OCI-LY1 (cell line): ENCODE measurements around the gene WDHD1.

Experiments used
- H2AFZ ChIP-seq: fragments of 200-600 bp; sonication (generic), shearing (Covaris generic); 2 replicates; pipeline ENCODE4 v1.6.0; 2014; ENCODE audit warnings: antibody characterized with exemption, mild to moderate bottlenecking, low read length
- H3F3A ChIP-seq: fragments of 200-600 bp; sonication (generic), shearing (Covaris generic); 2 replicates; pipeline ENCODE4 v1.6.0; 2014; ENCODE audit warnings: mild to moderate bottlenecking, antibody characterized with exemption, low read length, moderate library complexity; ENCODE audit not compliant: insufficient read depth
- H3K27ac ChIP-seq: fragments of 200-600 bp; sonication (generic); 2 replicates; pipeline ENCODE4 v1.5.1; 2014; ENCODE audit warnings: low read length, mixed run types, mild to moderate bottlenecking, low read depth; ENCODE audit not compliant: poor library complexity, severe bottlenecking
- H3K27me3 ChIP-seq: fragments of 200-600 bp; sonication (generic); 2 replicates; pipeline ENCODE4 v1.6.0; 2014; ENCODE audit warnings: antibody characterized with exemption, mild to moderate bottlenecking, low read length, moderate library complexity; ENCODE audit not compliant: insufficient read depth
- H3K36me3 ChIP-seq: fragments of 200-600 bp; sonication (generic); 2 replicates; pipeline ENCODE4 v1.6.1; 2014; ENCODE audit warnings: mild to moderate bottlenecking, antibody characterized with exemption, low read length, moderate library complexity, mixed read lengths; ENCODE audit not compliant: insufficient read depth
- H3K4me1 ChIP-seq: fragments of 200-600 bp; sonication (generic); 2 replicates; pipeline ENCODE4 v1.5.1; 2014; ENCODE audit warnings: mild to moderate bottlenecking, low read length, moderate library complexity; ENCODE audit not compliant: insufficient read depth, severe bottlenecking
- H3K4me2 ChIP-seq: fragments of 200-600 bp; sonication (generic), shearing (Covaris generic); 2 replicates; pipeline ENCODE4 v1.6.1; 2014; ENCODE audit warnings: low read length
- H3K4me3 ChIP-seq: fragments of 200-600 bp; sonication (generic); 2 replicates; pipeline ENCODE4 v1.5.1; 2014; ENCODE audit warnings: low read length, low read depth, mild to moderate bottlenecking, mixed read lengths; ENCODE audit not compliant: poor library complexity, severe bottlenecking
- H3K79me2 ChIP-seq: fragments of 200-600 bp; shearing (Covaris generic); 2 replicates; pipeline ENCODE4 v1.6.1; 2016; ENCODE audit warnings: mixed run types, low read length, mixed read lengths; ENCODE audit not compliant: insufficient read depth
- H3K9ac ChIP-seq: fragments of 200-600 bp; sonication (generic), shearing (Covaris generic); 2 replicates; pipeline ENCODE4 v1.6.1; 2014; ENCODE audit warnings: mild to moderate bottlenecking, low read length, mixed read lengths
- H3K9me2 ChIP-seq: fragments of 200-600 bp; sonication (generic), shearing (Covaris generic); 2 replicates; pipeline ENCODE4 v1.6.1; 2014; ENCODE audit warnings: low read depth, mild to moderate bottlenecking, low read length, mixed read lengths
- H3K9me3 ChIP-seq: fragments of 200-600 bp; shearing (Covaris generic); 2 replicates; pipeline ENCODE4 v1.6.1; 2014; ENCODE audit warnings: low read length, mixed read lengths
- H4K20me1 ChIP-seq: fragments of 200-600 bp; sonication (generic), shearing (Covaris generic); 2 replicates; pipeline ENCODE4 v1.6.0; 2016; ENCODE audit warnings: mild to moderate bottlenecking, low read length; ENCODE audit not compliant: insufficient read depth
- CTCF ChIP-seq: fragments of 200-600 bp; sonication (generic), shearing (Covaris generic); IDR thresholded peaks from 2 replicates; pipeline ENCODE4 v1.5.1; 2017; ENCODE audit warnings: mild to moderate bottlenecking, antibody characterized with exemption, low read length, moderate library complexity, mixed read lengths
- EZH2 ChIP-seq: fragments of 200-600 bp; sonication (generic), shearing (Covaris generic); IDR thresholded peaks from 2 replicates; pipeline ENCODE4 v1.8.0; 2017; ENCODE audit warnings: borderline replicate concordance, mixed run types, mild to moderate bottlenecking, antibody characterized with exemption, low read length, moderate library complexity, mixed read lengths

WDHD1 gene

GRCh38 chr14:55062517-55063351 is 35.8 kb upstream of the WDHD1 start:
- H3K79me2 ChIP-seq = peaks cover 29% of the 10 kb centered on the region
- no peaks in the 10 kb centered on the region for H3K4me1 ChIP-seq
- no peaks in the 10 kb centered on the region for H3K9me2 ChIP-seq
- no peaks in the 10 kb centered on the region for H3K9me3 ChIP-seq
- no peaks in the 10 kb centered on the region for H4K20me1 ChIP-seq
- no peaks in the 10 kb centered on the region; the same call in 1 of the 2 replicates for H3F3A ChIP-seq
- no peak overlapping the region for H3K4me2 ChIP-seq
- no peak for TF ChIP-seq EZH2
- TF ChIP-seq CTCF = no peak
- H3K27me3 ChIP-seq = no peaks in the 10 kb centered on the region
- H2AFZ ChIP-seq = no peak overlapping the region
- H3K36me3 ChIP-seq = peaks cover 75% of the 10 kb centered on the region
- no peak overlapping the region for H3K4me3 ChIP-seq
- H3K9ac ChIP-seq = no peak overlapping the region
- H3K27ac ChIP-seq = no peak overlapping the region

GRCh38 chr14:55059333-55059732 is 32.4 kb upstream of the WDHD1 start:
- no peak overlapping the region for H3K4me2 ChIP-seq
- H4K20me1 ChIP-seq = no peaks in the 10 kb centered on the region
- no peaks in the 10 kb centered on the region for H3K9me2 ChIP-seq
- no peak overlapping the region for H3K4me3 ChIP-seq
- H3K4me1 ChIP-seq = no peaks in the 10 kb centered on the region
- TF ChIP-seq CTCF = no peak
- TF ChIP-seq EZH2 = no peak
- no peaks in the 10 kb centered on the region for H3K27me3 ChIP-seq
- no peak overlapping the region for H3K27ac ChIP-seq
- H3F3A ChIP-seq = no peaks in the 10 kb centered on the region; the same call in 1 of the 2 replicates
- peaks cover 79% of the 10 kb centered on the region for H3K36me3 ChIP-seq
- no peak overlapping the region for H2AFZ ChIP-seq
- no peak overlapping the region for H3K9ac ChIP-seq
- peaks cover 62% of the 10 kb centered on the region for H3K79me2 ChIP-seq
- H3K9me3 ChIP-seq = no peaks in the 10 kb centered on the region

DNA sequence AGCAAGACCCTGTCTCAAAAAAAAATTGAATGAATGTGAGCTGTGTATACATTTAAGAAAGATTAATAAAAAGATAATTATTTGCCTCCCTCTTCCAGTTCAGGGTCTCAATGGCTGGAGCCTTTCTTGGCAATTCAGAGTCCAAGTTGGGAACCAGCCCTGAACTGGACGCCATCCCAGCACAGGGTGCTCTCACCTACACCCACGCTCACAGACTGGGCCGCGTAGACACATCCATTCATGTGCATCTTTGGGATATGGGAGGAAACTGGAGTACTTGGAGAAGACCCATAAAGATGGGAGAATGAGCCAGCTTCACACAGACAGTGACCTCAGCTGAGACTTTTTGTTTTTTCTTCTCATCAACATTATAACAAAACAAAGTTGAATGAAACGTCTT is 31.0 kb upstream of the WDHD1 start:
- no peak overlapping the region for H3K4me2 ChIP-seq
- H3K9ac ChIP-seq = no peak overlapping the region
- H3K4me3 ChIP-seq = no peak overlapping the region
- no peak overlapping the region for H3K27ac ChIP-seq
- H3K36me3 ChIP-seq = peaks cover 78% of the 10 kb centered on the region
- no peaks in the 10 kb centered on the region for H3K9me3 ChIP-seq
- H3F3A ChIP-seq = no peaks in the 10 kb centered on the region
- peaks cover 9% of the 10 kb centered on the region for H3K4me1 ChIP-seq
- peaks cover 77% of the 10 kb centered on the region for H3K79me2 ChIP-seq
- no peaks in the 10 kb centered on the region for H4K20me1 ChIP-seq
- H3K27me3 ChIP-seq = no peaks in the 10 kb centered on the region
- H3K9me2 ChIP-seq = no peaks in the 10 kb centered on the region
- no peak overlapping the region for H2AFZ ChIP-seq
- TF ChIP-seq CTCF = no peak
- TF ChIP-seq EZH2 = no peak
